GM19351 (cell line): ENCODE data around the gene SLC29A1.
"Not testable (repeated sequence)": the region's sequence is repeated elsewhere in the genome, so short reads cannot be mapped to it uniquely, and the experiment has no call there.

ENCODE experiments used
- ATAC-seq: cut with Tn5 transposase; IDR thresholded peaks from one replicate; pipeline ENCODE4 v1.9.1; 2021; ENCODE audit warnings: mild to moderate bottlenecking, moderate library complexity; ENCODE audit not compliant: unreplicated experiment

The SLC29A1 gene

DNA sequence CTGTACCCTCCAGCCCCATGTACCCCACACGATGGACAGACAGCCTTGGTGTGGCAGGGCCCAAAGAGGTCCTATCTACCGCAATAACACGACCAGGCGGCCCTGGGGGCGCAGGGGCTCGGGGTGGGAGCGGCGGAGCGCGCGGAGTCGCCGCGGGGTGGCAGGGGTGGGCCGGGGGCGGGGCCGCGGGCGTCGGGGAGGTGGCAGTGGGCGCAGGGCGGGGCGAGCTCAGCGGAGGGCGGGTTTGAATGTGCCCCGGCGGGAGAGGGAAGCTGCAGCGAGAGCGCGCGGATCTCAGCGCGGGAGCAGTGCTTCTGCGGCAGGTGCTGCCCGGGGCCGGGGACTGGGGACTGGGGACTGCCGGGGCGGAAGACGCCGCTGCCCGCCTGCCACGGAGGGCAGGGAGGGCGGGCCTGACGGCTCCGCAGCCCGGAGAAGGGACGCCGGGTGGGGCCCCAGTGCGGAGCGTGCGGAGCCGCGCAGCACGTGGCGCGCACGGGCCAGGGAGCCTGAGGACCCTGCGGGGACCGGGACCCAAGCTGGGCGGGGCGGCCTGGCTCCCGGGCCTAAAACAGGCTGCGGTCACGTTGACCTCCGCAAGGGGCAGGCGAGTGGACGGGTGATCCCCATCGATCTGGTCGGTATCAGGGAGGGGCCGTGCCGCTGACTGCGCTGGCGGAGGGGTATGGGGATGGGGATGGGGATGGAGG, at the start of gene SLC29A1:
Gene SLC29A1 (plus strand): TSS at position 277 of the 710 bp plus-strand sequence. CDS start 3,719 bp downstream, outside the sequence.
- peak; percentile 44 for ATAC-seq

DNA sequence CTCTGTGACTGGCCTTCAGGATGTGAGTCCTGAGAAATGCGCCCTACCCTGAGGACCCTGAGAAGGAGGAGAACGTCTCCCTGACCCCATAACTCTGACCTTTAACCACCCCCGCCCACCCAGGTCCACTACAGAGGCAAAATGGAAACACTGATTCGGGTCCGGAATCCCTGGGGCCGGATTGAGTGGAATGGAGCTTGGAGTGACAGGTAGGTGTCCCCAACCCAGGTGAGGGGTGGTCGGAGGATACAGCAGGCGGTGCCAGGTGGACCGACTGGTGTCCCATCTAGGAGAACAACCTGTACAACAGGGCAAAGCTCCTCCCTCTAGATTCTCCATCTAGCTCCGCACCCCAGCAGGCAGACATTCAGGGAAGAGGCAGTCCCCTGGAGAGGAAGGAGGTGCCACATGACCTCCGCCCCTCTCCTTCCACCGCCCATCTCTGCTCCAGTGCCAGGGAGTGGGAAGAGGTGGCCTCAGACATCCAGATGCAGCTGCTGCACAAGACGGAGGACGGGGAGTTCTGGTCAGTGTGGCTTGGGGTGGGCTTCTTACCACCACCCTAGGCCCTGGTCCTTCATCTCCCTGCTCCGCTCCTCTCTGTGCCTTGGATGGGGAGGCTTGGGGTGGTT, 47.1 kb upstream of the SLC29A1 start:
- ATAC-seq = no peak

DNA sequence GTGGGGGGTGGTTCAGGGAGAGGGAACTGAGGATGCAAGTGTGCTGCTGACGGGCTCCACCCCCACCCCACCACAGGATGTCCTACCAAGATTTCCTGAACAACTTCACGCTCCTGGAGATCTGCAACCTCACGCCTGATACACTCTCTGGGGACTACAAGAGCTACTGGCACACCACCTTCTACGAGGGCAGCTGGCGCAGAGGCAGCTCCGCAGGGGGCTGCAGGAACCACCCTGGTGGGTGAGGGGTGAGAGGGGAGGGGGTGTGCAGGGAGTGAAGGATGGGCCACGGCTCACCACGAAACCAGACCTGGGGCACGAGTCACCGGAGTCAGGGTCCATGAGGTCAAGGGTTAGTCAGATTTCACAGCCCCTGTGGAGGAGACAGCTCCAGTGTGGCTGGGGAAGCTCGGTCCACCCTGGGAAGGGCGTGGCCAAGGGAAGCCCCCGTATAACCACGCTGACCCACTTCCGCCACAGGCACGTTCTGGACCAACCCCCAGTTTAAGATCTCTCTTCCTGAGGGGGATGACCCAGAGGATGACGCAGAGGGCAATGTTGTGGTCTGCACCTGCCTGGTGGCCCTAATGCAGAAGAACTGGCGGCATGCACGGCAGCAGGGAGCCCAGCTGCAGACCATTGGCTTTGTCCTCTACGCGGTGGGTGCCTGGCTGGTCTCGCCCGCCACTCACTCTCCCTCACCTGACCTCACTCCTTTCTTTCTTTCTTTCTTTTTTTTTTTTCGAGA, 46.5 kb upstream of the SLC29A1 start:
- peak; percentile 46 for ATAC-seq

DNA sequence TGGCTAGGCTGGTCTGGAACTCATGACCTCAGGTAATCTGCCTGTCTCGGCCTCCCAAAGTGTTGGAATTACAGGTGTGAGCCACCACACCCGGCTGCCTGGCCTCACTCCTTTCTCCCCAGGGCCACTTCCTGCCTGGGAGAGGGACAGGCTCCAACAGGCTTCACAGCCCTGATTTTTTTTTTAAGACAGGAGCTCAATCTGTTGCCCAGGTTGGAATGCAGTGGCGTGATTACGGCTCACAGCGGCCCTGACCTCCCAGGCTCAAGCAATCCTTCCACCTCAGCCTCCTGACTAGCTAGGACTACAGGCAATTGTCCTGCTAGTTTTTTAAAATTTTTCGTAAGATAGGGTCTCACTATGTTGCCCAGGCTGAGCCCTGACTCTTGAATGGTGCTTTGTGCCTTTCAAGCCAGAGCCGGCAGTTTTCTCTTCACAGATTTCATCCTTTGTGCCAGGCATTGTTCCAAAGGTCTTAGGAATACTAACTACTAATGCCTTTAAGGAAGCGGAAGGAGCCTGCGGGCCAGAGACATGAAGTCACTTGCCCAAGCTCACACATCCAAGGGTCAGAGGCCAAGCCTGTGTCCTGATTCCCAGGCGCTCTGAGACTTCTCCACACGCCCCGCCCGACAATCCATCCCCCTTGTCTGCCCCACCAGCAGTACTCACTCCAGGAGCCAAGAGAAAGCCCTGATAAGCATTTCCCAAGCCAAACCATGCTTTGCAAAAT, 45.5 kb upstream of the SLC29A1 start:
- no peak for ATAC-seq

DNA sequence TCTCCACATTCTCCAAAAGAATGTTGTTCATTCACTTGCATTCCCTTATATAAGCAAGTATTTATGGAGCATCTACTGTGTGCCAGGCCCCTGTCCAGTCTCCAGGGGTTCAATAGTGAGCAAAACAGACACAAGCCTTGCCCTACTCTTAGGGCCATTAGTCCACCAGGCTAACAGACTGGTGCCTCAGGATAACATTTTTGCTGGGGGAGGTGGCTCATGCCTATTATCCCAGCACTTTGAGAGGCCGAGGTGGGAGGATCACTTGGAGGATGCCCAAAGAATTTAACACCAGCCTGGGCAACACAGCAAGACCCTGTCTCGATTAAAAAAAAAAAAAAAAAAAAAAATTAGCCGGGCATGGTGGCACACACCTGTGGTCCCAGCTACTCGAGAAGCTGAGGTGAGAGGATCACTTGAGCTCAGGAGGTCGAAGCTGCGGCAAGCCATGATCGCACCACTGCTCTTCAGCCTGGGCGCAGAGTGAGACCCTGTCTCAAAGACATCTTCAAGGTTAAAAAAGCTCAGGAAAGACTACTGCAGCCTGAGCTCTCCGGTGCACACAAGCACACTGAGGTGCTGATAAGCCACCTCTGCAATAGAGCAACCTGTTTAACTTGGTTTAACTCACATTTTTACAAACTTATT, 44.8 kb upstream of the SLC29A1 start:
- ATAC-seq = no peak

DNA sequence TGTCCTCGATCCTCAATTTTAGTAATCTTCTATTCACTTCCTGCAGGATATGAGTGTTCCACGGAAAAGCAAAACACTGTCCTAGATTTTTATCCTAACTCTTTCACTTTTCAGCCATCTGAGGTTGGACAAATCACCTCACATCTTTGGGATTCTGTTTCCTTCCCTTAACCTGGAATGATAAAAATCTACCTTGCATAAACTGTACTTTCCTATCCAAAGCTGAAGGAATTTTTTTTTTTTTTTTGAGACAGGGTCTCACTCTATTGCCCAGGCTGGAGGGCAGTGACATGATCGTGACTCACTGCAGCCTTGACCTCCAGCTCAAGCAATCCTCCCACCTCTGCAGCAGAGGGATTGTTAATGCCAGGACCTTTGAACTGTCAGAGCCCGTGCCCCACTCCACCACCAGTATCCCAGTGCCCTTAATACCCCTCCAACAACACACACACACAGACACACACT, 44.3 kb upstream of the SLC29A1 start:
- no peak for ATAC-seq

DNA sequence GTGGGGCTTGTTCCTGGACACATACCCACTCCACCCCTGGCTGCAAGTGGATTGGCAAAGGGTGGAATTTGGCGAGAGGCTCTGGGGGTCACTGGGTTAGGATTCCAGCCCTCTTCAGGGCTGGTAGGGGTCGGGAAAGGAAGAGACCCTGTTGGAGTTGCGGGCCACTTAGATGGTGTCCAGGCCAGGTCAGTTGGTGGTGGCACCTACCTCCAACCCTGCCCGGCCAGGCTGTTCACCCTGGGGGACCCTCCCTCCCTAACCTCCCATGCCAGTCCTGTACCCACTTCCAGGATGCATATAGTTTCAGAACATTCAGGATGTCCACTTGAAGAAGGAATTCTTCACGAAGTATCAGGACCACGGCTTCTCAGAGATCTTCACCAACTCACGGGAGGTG, 43.7 kb upstream of the SLC29A1 start:
- no peak for ATAC-seq

DNA sequence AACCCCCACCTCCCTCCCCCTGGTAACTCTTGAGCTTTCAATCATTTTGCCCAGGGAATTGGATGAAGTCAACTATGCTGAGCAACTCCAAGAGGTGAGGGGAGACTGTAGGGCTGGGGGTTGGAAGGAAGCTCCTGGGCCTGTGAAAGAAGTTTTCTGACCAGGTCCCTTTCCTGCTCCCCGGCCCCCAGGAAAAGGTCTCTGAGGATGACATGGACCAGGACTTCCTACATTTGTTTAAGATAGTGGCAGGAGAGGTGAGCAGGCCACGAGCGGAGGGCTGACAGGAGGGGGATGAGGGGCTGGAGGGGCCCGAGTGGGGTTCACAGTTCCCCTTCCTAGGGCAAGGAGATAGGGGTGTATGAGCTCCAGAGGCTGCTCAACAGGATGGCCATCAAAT, 43.0 kb upstream of the SLC29A1 start:
- ATAC-seq = no peak

DNA sequence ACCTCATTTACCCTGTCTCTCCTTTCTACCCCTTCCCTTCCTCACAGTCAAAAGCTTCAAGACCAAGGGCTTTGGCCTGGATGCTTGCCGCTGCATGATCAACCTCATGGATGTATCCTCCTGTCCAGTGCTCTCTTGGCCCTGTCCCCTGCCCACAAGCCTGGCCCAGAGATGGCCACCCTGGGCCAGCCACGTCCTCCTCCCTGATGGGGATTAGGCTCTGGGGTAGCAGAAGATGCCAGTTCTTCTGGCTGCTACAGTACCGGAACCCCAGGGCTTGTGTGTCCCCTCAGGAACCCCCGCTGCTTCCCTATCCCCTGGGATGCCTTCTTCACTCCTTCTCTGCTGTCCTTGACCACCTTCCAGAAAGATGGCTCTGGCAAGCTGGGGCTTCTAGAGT, 42.5 kb upstream of the SLC29A1 start:
- no peak for ATAC-seq

DNA sequence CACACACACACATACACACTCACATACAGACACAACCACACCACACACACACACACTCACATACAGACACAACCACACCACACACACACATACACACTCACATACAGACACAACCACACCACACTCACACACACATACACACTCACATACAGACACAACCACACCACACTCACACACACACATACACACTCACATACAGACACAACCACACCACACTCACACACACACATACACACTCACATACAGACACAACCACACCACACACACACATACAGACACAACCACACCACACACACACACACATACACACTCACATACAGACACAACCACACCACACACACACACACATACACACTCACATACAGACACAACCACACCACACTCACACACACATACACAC, 41.6 kb upstream of the SLC29A1 start:
- not testable (repeated sequence) for ATAC-seq

DNA sequence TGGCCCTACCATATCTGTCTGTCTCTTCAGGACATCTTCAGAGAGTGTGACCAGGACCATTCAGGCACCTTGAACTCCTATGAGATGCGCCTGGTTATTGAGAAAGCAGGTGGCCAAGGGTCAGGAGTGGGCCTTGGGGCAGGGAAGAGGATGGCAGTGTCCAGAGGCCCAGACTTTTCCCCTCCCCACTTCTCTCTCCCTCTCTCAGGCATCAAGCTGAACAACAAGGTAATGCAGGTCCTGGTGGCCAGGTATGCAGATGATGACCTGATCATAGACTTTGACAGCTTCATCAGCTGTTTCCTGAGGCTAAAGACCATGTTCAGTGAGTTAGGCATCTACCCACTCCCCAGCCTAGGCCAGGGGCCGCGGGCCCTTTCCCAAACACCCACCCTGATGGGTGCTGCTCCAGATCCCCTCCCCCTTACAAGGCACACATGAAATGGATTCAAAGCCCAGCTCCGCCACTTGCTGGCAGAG, 40.4 kb upstream of the SLC29A1 start:
- ATAC-seq = no peak

DNA sequence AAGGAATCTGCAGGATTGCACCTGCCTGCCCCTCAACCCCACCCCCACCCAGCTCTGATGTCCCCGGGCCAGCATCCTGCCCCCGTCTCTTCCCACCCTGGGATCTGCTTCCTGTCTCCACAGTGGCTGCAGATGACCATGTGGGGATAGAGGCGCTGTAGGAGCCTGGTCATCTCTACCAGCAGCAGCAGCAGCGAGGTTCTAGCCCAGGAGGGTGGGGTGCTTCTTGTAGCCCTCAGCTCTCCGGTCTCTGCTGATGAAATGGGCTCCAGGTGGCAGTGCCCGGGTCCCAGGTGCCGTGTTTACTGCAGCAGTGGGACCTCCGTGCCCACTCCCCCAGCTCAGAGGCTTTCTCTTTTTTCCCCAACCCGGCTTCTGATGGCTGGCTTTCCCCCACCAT, 39.6 kb upstream of the SLC29A1 start:
- no peak for ATAC-seq

DNA sequence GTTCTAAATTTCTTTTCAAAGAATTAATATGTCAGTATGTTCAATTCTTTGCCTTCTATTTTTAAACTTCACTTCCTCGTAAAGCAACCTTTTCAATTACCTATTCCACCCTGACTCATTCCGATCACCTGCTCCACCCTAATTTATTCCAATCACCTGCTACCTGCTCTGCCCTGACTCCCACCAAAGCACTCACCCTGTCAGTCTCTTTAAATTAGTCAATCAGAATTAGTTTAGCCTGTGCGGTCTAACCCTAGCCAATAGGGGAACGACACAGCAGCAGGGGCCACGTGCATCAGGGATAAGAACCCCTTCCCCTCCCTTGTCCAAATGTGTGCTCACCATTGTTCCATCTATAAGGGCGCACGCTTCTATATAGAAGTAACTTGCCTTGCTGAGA, 38.0 kb upstream of the SLC29A1 start:
- not testable (repeated sequence) for ATAC-seq

DNA sequence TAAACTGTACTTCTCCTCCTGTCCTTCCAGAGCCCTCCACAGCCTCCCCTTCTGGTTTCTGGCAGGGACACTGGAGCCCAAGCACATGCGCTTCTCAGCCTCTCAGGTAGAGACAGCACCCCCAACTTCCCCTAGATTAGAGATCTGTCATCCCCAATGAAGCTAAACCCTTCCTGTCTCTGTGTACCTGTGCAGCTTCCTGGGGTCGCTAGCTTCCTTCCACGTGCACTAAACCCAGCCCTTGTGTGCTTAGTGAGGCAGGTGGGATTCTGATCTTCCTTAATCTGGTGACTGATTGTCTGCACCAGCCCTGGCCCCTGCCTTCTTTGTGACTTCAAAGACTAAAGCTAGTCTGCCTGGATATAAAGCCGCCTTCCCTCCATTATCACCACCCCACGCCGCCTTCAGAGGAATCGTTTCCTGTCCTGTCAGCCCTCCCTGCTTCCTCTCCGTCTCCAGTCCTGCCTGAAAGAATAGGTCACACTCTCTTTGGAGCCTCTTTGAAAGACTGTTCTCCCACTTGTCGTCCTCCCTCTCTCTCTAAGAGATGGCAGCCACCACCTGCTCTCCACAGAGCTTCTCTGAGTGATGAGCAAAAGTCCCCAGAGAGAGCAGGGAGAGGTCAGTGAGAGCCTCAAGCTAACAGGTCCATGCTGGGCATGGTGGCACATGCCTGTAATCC, 37.3 kb upstream of the SLC29A1 start:
- ATAC-seq = no peak

DNA sequence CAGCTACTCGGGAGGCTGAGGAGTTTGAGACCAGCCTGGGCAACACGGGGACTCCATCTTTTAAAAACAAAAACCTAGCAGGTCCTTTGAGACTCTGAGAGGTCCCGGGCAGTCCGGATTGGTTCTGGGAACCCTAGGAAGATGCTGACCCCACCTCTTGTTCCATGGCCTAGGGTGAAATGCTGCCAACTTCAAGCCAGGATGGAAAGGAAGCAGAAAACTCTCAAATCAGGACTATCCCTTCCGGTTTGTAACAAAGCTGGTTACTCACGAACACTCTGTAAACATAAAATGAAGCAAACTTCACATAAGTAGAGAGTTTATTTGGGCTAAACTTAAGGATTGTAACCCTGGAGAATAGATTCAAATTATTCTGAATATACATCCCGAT, 36.8 kb upstream of the SLC29A1 start:
- no peak for ATAC-seq

DNA sequence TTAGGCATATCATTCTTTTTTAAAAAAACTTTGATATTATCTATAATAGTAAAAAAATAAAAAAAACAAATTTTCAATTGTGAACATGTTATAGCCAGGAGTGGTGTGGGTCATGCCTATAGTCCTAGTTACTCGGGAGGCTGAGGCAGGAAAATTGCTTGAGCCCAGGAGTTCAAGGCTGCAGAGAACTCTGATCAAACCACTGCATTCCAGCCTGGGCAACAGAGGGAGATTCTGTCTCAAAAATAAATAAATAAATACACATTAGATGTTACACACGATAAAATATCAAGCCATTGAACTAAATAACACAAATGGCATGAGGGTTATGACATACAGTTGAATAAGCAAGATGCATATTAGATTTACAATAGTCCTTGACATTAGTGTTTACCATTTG, 34.6 kb upstream of the SLC29A1 start:
- no peak for ATAC-seq

DNA sequence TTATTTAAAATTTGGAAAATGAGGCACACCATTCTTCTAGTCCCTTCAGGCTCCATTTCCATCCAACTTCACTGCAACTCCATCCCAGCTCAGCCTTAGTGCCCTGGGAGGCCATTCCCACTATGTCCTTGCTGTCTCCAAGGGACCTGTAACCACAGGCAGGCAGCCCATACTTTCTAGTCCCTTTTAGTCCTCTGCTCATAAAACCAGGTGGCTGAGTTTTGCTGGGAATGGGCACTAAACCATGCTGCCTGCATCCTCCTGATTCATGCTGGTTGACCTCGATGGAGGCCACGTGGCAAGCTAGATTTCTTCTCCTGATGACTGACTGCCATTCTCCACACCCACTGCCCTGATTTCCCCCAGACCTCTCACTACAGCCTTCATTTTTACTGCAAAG, 34.1 kb upstream of the SLC29A1 start:
- no peak for ATAC-seq

DNA sequence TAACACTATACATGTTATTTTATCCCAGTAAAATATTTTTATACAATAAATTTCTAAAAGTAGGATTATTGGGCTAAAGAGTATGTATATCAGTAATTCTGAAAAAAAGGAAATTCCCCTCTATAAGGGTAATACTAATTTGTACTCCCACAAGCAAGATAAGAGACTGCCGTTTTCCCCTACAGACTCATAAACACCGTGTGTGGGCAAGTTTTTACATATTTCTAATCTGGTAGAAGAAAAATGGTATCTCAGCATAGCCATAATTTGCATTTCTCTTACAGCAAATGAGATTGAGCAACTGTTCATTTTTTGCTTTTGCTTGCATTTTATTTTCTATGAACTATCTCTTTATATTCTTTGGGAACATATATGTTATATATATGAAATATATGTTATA, 32.7 kb upstream of the SLC29A1 start:
- peak; percentile 79 for ATAC-seq

DNA sequence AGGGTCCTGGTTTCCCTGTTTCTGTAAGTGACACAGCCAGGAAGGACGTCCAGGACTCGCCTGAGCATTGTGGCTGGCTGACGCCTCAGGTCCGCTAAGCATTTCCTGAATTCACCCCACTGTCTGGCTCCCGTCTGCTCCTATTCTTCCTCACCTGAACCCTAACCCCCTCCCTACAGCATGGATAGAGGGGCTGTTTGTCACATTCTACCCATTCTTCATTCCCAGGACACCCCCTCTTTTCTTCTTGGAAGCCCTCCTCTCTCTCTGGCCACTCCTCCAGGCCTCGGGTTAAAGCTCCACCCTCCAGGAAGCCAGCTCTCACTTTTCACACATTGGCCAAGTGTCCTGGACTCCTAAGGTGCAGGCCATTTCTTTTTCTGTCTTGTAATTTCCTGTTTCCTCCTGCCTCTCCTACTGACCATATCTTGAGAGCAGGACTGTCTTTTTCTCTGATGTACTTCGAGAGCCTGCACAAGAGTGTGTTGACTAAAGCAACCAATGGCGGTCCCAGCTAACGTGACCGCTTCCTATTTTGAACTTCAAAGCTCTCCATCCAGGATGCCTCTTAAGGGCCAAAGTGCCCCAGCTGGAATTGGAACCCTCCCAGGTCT, 30.9 kb upstream of the SLC29A1 start:
- ATAC-seq = no peak
